Left renal cortex interstitium (tissue), 4 donors: Measurements from ENCODE around the gene GJD3. TPM values are rescaled to one million over a fixed set of nuclear protein-coding genes. Genes with fewer than 3 reads are reported as not detected.

ENCODE experiments used
- DNase-seq, 4 donors: peaks; one replicate each; pipeline ENCODE4 v3.0.0-alpha.2; 2013; ENCODE audit warnings: low read depth in 4 of 4, low spot score in 2 of 4, missing footprints in 1 of 4
- polyA plus RNA-seq, 4 donors: library from polyadenylated mRNA; unstranded; fragments of 120-200 nt; gene quantifications; one replicate each; pipeline ENCODE4 v1.2.1, GENCODE V29; 2013; ENCODE audit not compliant: insufficient read length in 4 of 4

Gene GJD3
- polyA plus RNA-seq, 4 donors = not detected

DNA sequence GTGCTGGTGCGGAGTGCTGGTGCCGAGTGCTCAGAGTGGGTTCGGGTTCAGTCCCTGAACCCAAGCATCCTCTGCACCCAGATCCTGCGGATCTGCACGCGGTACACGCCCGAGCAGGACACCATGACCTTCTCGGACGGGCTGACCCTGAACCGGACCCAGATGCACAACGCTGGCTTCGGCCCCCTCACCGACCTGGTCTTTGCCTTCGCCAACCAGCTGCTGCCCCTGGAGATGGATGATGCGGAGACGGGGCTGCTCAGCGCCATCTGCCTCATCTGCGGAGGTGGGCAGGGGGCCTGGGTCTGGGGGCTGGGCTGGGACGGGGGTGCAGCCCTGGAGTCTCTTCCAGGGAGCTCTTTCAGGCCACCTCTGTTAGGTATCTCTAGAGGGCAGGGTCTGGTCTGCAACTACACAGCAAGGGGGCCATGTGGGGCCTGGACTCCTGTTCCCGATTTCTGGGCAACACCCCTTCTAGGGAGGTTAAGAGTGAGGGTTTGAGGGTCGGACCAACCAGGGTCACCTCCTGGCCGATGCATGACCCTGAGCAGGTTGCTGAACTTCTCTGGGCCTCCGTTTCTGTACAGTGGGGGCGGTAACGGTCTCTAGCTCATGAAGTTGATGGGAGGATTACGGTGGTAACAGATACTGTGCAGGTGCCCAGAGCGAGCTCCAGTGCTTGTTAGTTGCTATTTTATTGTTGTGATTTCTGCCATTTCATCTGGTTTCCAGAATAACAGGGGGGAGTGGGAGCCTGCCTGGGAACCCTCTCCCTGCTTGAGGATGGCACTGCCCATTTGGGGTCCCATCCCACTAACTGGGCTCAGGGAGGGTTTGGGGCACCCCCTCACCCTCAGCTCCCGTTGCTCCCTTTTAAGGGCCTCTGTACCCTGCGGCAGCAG lies 10.1 kb downstream of the GJD3 start:
- no peak for DNase-seq

GRCh38 chr17:40352779-40353394 lies 11.7 kb downstream of the GJD3 start:
- no peak for DNase-seq

- DNase-seq = no peak
These were observed 12.2 kb downstream of the GJD3 start for GRCh38 chr17:40352237-40352778.

GRCh38 chr17:40351359-40352236 lies 12.9 kb downstream of the GJD3 start:
- DNase-seq = no peak

DNA sequence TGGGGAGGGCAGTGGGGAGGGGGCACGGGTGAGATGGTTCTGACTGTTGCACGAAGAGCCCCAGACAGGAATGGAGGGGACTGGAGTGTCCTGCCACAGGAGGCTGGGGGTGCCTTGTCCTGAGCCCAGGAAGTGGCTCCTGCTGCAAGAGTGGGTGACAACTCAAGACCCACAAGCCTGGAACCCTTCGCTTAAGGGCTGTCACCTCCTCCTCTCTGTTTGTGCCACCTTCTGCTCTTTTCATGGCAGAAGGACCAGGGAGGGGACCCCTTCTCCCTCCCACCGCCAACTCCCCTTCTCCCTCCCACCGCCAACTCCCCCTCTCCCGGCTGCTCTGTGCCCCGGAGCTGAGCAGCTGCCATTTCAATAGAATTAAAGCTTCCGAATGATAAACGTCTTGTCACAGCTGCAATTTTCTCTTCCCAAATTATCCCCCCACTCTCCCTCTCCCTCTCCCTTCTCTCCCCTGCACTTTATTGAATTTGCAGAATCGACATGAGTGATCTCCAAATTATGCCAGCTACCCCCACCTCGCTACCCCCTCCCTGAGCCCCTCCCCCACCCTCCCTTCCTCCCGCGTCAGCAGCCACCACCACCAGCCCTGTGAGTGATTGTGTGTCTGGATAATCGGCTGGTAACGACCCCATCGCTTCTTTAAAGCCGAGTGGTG lies 13.7 kb downstream of the GJD3 start:
- no peak for DNase-seq

GRCh38 chr17:40349895-40350688 lies 14.4 kb downstream of the GJD3 start:
- no peak for DNase-seq

DNA sequence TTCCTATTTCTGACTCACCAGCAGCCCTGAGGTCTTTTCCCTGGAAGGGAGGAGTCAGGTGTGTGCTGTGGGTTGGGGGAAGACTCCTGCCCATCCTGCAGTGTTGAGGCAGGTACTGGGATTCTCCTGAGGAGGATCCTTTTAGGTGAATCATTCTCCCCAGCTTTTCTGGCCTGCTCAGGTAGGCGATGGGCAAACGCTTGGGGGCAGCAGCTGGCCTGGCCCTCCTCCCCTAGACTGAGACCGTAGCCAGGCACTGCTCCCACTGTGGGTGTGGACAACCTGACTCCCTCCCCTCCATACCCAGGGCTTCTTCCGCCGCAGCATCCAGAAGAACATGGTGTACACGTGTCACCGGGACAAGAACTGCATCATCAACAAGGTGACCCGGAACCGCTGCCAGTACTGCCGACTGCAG lies 15.1 kb downstream of the GJD3 start:
- no peak for DNase-seq

DNA sequence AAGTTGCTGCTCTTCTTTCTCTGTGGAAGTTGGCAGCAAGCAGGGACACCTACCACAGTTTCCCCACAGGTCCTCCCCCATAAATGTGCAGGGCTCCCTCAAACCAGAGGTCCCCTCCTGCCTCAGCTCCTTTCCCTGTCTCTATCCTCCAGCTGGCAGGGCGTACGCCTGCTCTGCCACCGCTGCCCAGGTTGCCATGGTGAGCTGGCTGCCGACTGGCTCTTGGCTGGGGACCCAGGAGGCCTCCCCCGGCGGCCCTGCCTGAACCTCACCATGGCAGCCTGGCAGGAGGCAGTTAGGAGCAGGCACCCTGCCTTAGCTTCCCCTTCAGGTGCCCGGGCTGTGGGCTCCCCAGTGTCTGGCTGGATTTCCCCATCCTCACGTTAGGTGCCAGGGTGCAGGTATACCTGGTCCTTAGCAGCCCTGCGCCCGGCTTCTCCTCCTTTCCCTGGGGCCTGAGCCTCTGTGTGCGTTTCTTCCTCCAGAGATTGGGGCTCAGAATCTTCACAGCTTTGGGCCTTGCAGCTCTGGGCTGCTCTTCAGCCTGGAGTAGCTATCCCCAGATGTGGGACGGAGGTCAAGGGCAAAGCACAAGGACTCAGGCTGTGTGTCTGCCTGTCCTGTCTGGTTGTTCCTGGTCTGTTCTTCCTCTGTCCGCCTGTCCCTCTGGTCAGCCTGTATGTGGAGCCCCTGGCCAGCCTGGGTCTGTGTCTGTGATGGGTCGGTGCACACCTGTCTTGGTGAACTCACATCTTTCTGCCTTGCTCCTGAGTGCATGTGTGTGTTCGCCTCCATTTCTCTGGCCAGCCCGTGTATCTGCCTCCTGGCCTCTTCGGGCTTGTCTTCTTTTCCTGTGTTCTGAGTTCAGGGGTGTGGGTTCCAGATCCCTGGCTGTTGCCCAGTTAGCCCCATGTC lies 15.7 kb downstream of the GJD3 start:
- DNase-seq = no peak

DNA sequence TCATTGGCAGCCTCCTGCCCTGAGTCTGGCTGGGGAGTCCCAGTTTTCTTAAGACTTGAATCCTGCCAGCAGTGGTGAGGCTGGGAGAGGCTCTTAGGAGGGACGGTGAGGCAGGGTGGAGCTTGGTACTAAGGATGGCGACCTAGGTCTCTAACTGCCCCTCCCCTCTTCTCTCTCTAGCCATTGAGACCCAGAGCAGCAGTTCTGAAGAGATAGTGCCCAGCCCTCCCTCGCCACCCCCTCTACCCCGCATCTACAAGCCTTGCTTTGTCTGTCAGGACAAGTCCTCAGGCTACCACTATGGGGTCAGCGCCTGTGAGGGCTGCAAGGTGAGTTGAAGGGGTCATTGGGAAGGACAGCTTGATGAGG lies 16.4 kb downstream of the GJD3 start:
- DNase-seq = no peak

- DNase-seq = no peak
These were observed 17.0 kb downstream of the GJD3 start for GRCh38 chr17:40347319-40348135.

DNA sequence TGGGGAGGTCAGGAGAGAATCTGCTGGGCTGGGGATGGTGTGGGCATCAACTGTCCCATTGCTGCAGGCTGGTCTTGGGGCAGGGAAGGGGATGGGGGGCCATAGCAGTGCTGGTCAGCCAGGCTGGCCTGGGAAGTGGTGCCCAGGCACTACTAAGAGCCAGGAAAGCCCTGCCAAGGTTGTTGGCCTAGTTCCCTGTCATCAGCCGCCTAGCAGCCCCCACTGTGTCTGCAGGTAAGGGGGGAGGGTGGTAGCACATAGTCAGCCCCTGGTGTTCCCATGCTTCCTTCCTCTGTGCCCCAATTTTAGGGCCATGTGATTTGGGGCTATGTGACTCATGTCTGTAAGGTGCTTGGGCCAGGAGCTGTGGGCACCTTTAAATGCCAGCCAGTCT lies 17.8 kb downstream of the GJD3 start:
- DNase-seq = no peak

- DNase-seq = no peak
These were observed 18.4 kb downstream of the GJD3 start for GRCh38 chr17:40345994-40346764.

GRCh38 chr17:40345161-40345993 lies 19.2 kb downstream of the GJD3 start:
- no peak for DNase-seq

GRCh38 chr17:40344421-40345160 lies 19.9 kb downstream of the GJD3 start:
- no peak for DNase-seq
